Cardiac fibroblast (primary cell): ENCODE data around the gene TMEM39A.

Experiments
- DNase-seq, 2 donors: peaks; one replicate each; pipeline versions ENCODE4 v3.0.0 to v3.0.0-alpha.2; 2010; ENCODE audit warnings: low read depth in 2 of 2
- H3K4me3 ChIP-seq, 2 donors: replicated peaks in 1 of 2; 1 replicate in 1 of 2; 2 replicates in 1 of 2; pipeline ENCODE4 v1.5.1; 2011; ENCODE audit warnings: low read depth in 2 of 2, low read length in 2 of 2, mild to moderate bottlenecking in 2 of 2, moderate library complexity in 1 of 2
- CTCF ChIP-seq: IDR thresholded peaks from one replicate; pipeline ENCODE4 v1.5.1; 2011; ENCODE audit warnings: low read depth, mild to moderate bottlenecking, low read length, inconsistent platforms

Gene TMEM39A

GRCh38 chr3:119402791-119403190, 60.6 kb downstream of the TMEM39A start:
- TF ChIP-seq CTCF: no peak
- no peak overlapping the region for H3K4me3 ChIP-seq
- no peak for DNase-seq

GRCh38 chr3:119401503-119402440, 61.6 kb downstream of the TMEM39A start:
- H3K4me3 ChIP-seq: no peak overlapping the region
- no peak for TF ChIP-seq CTCF
- no peak for DNase-seq

GRCh38 chr3:119401069-119401468, 62.3 kb downstream of the TMEM39A start:
- TF ChIP-seq CTCF: no peak
- DNase-seq: no peak
- H3K4me3 ChIP-seq: no peak overlapping the region

GRCh38 chr3:119400466-119400865, 62.9 kb downstream of the TMEM39A start:
- no peak for DNase-seq
- H3K4me3 ChIP-seq: no peak overlapping the region
- no peak for TF ChIP-seq CTCF

GRCh38 chr3:119396870-119397269, 66.5 kb downstream of the TMEM39A start:
- no peak overlapping the region for H3K4me3 ChIP-seq
- no peak for TF ChIP-seq CTCF
- DNase-seq: no peak

- DNase-seq: no peak
- no peak for TF ChIP-seq CTCF
- H3K4me3 ChIP-seq: no peak overlapping the region
Observed at GRCh38 chr3:119395923-119396358, 67.5 kb downstream of the TMEM39A start.
